ENCODE results near the gene SLCO3A1. TPM values are rescaled to one million over a fixed set of nuclear protein-coding genes. Genes with fewer than 3 reads are reported as not detected.
"Not testable (repeated sequence)": the region's sequence is repeated elsewhere in the genome, so short reads cannot be mapped to it uniquely, and the experiment has no call there.

The SLCO3A1 gene
- total RNA-seq, 1 experiment from 2014 or later, result under 0.01 TPM

DNA sequence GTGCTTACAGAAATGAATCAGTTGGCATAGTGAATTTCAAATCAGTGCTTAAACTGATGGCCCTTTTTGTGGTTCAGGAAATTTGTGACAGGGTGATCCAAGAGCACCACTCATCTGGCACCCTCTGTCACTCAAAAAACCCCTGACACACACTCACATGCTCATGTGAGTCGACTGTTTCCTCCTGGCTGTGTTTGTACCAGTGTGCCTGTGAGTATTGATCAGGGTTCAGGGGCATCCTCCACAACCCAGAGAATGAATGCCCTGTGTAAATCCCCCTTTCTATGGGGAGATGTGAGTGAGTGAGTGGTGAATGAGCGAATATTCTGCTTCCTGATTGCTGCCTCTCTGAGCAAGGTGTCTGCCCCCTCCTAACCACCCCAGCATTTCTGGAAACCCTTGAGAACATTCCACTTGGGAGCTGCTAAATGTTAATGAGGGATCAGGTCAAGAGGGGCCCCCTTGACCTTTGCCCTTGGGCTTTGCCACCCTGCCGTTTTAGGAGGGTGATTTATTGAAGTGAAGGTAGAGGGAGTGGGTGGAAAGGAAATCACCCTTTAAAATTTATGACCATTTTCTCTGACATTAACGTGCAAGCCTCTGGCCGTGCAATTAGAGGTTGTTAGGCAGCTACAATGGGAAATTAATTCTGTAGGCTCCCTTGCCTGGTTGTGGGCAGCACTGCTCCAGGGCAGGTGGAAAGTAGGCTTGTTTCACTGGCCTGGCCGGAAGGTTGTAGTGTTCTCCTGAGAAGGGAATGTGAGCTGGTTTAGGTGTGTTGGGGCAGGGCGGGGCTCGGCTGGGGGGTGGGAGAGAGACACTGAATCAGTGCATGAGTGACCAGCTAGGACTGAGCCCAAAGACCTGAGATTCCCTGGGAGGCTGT, 87.2 kb downstream of the SLCO3A1 start:
- no peak for DNase-seq (ENCODE audit: low read depth)

DNA sequence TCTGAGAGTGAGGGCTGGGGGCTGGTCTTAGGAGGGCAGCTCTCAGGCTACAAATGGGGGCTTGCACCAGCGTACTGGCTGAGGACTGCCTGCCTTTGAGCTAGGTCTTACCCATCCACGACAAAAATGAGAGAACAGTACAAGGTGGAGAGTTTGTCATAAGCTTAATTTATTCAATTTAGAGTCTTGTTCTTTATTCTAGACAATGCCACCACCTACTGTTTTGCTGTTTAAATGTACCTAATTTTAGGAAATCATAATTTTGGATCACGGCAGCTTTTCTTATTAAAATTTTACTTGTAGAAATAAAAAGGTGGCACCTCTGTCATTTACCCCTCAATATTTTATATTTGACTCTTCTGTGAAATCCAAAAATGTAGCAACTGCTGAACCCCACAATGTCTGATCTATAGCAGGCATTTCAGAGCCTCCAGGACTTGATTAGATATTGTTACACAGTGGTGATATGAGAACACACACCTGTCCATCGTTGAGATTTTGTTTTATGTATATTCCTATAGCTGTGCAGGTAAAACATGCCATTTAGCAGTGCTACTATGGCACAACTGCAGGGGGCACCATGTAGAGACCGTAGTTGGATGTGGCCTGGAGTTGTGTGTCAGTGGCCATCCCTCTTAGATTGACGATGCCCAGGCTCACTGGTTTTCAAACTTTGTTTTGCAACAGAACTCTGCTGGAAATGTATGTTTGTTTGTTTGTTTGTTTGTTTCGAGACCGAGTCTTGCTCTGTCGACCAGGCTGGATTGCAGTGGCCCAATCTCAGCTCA, 88.6 kb downstream of the SLCO3A1 start:
- no peak for DNase-seq (ENCODE audit: low read depth)

DNA sequence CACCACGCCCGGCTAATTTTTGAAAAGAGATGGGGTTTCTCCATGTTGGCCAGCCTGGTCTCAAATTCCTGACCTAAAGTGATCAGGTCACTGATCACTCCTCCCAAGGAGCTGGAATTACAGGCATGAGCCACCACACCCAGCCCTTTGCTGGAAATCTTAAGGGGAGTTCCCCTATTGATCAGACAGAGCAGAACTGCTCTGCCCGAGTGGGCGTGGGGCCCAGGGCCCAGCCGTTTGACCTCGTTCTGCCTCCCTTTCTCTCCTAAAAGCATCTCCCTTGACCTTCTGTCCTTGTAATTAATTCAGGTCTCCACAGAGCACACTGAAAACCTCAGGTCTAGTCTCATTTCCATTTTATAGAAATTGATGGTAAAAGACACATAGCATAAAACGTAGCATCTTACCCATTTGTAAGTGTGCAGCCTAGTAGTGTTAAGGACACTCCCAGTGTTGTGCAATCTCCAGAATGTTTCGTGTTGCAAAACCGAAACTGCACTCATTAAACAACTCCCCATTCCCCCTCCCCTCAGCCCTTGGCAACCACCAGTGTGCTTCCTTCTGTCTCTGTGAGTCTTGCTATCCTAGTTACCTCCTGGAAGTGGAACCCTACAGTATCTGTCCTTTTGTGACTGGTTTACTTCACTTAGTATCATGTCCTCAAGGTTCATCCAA, 89.3 kb downstream of the SLCO3A1 start:
- no peak for DNase-seq (ENCODE audit: low read depth)

DNA sequence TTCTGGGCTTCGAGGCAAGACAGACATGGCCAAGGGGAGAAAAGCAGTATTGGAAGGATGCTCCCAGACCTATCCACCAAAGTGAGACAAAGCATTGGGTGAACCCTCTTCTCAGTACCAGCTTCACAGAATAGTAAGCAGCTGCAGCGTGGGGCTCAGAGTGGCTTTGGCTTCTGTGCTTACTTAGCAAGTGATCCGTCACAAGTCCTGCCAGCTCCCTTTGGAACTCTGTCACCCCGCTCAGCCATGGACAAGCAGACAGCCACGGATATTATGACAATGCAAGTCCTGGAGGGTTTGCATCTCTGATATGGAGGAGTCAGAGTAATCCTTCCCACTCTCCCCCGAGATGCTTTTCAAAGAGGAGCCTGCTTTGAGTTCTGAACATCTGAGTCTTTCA, 90.8 kb downstream of the SLCO3A1 start:
- no peak for DNase-seq (ENCODE audit: low read depth)

DNA sequence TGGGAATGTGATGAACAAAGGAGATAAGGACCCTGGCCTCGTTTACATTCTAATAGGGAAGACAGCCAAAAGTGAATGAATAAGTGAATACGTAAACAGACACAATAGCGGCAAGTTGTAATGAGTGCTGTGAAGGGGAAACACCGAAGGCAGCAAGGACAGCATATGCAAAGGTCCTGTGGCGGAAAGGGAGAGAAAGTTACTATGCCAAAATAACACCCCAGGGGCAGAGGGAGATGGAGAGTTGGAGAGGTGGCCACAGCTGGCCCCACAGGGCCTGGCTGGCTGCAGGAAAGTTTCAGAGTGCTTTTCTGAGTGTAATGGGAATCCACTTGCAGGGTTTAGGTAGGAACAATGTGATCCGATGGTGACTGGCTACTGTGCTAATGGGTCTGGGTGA, 91.9 kb downstream of the SLCO3A1 start:
- no peak for DNase-seq (ENCODE audit: low read depth)

DNA sequence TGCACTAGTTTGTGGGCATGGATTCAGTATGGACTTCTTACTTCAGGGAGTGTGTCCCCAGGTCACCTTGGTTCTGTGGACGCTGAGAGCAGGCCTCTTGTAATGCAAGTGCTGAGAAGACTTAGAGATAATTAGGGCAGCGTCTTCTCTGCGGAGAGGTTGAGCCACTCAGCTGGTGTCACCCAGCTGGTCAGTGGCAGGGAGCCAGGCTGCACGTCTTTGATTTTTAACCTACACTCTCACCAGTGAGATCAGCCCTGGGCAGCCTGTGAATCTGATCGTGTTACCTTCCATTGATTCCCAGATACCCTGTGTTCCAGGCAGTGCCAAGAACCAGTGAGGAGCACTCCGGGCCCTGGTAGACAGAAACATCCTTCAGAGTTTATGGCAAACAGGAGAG, 92.6 kb downstream of the SLCO3A1 start:
- no peak for DNase-seq (ENCODE audit: low read depth)

DNA sequence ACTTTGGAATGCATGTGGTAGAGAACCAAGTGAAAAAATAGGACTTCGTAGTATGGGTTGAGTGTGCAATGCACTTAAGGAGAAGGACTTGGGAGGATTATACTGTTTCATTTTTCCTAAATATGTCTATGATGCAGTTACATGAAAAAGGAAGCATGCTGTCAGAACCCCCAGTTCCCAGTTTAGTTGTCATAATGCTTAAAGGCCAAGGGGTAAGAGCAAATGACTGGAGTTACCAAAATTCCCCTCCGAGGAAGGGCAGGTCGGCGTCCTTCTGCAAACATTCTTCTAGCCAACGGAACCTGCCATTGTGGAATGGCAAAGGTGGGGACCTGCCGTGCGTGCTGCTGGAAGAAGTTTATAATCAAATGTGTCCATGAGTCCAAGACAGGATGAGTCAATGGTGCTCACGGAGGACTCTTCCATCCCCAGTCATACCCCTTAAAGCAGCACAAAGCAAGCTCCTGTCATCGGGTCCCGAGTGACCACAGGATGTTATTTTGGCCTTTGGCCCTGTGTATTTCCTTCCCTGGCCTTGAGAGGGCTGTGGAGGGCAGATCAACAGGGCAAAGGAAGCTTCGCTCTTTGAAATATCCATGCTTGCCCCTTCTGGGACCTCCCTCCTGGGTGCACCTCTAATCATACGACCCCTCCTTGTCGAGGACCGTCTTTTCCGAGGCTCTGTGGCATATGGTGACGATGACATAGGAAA, 93.2 kb downstream of the SLCO3A1 start:
- DNase-seq (ENCODE audit: low read depth), result no peak

DNA sequence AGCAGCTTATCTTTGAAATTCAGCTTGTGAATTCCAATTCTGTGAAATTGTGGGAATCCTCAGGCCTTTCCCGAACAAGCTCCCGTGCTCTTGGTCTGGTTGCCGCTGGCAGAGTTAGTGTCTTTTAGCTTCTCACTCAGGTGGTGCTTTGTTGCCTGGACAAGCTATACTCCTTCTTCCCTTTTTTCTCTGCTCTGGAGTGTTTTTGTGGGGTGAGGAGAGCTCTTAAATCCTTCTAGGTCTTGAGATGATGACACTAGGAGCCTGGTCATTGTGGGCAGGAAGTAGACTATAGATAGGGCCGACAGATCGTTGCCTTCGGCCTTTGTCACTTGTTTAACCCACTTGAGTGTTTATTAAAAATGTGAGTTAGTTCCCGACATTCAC, 93.8 kb downstream of the SLCO3A1 start:
- DNase-seq (ENCODE audit: low read depth), result no peak

DNA sequence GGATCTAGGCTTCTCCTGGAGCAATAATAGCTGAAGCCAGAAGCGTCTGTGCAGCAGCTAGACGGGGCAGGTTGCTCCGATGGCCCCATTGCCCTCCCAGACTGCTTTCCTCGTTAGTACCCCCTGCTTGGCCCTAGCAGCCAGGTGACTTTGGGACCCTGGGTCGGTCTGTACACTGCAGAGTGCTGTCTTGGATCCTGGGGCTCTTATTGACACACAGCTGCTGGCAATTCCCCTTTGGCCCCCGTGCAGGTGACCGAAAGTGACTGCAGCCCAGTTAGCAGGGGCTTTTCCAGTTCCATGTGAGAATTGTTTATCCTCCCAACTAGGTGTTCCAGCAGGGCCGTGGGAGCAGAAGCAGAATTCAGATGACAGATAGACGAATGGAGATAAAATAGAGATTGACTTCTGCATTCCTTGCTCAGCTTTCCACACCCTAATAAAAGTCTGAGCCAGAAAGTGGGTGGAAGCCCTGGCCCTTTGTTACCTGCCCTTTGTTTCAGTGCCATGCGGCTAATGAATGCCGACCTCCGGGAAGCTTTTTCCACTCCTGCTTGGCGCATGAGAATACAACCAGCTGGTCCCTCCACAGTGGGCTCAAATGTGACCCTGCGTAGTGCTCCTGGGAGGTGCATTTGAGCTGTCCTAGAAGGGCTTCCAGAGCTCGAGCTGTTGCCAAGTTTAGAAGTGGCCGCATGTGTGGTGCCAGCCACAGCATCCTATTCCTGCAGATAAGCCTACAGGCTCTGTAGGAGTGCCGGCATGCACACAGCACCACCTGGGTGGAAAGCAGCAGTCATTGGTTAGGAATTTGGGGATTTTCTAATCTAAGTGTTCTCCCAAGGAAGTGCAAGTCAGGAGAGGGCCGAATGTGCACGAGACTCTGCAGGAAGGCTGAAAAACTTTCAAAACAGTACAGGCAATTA, 94.4 kb downstream of the SLCO3A1 start:
- DNase-seq (ENCODE audit: low read depth), result no peak

DNA sequence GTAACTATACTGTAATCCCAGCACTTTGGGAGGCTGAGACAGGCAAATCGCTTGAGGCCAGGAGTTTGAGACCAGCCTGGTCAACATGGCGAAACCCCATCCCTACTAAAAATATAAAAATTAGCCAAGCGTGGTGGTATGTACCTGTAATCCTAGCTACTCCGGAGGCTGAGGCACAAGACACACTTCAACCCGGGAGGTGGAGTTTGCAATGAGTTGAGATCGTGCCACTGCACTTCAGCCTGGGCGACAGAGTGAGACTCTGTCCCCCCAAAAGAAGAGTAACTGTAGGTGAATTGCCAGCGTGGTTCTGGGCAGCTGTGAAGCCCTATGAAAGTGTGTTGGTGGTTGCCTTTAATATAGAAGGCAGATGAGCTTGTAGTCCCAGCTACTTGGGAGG, 95.9 kb downstream of the SLCO3A1 start:
- DNase-seq (ENCODE audit: low read depth), result no peak

DNA sequence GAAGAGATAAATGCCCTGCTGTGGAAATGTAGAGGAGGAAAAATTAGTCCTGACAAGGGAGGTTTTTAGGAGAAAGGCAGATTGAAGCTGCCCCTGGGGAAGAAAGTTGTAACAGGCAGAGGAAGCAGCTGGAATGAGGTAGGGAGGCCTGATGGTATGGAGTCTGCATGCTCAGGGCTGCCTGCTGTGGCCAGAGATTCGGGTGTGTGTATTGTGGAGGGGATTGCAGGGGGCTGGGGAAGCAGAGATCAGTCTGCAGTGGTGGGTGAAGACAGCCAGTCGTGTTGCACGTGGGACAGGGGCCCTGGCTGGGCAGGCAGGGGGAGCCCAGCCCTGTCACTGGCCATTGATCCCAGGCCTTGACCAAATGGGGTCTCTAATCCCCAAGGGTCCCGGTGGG, 96.5 kb downstream of the SLCO3A1 start:
- no peak for DNase-seq (ENCODE audit: low read depth)

DNA sequence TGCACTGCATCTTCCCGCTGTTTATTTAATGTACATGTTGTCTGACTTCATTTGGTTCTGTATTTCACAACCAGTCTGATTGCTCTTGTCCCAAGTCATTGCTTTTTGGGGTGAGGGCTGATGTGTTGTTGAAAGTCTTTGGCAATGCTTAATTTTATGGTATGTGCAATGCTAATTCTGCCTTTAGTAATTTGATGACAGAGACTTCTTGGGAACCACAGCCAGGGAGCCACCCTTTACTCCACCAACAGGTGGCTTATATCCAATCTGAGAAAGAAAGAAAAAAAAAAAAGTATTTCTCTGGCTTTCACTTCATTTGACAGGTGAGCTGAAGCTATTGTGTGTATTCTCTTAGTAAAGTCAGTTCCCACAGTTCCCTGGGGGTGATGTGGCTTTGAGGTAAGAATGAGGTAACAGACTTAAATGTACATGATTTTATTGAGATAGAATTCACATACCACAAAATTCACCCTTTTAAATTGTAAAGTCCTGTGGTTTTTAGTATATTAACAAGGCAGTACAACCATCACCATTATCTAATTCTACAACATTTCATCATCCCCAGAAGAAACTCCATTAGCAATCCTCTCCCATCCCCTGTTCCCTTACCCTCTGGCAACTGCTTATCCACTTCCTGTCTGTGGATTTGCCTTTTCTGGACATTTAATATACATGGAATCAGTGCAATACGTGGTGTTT, 97.3 kb downstream of the SLCO3A1 start:
- no peak for DNase-seq (ENCODE audit: low read depth)

DNA sequence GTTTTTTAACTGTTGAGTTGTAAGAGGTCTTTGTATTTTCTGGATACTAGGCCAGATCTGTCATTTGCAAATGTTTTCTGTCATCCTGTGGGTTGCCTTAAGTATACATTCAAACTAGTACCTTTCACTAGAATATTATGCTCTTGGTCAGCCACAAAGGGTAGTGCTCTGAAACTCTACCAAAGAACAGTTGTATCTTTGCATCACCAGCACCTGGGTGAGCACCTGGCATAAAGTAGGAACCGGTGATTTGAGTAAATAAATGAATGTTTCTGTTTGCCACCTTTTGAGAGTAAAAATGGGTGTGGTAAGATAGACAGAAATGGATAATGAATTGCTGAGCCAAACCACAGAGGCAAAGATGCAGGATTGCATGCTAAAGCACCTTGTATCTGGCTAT, 98.7 kb downstream of the SLCO3A1 start:
- DNase-seq (ENCODE audit: low read depth), result no peak

DNA sequence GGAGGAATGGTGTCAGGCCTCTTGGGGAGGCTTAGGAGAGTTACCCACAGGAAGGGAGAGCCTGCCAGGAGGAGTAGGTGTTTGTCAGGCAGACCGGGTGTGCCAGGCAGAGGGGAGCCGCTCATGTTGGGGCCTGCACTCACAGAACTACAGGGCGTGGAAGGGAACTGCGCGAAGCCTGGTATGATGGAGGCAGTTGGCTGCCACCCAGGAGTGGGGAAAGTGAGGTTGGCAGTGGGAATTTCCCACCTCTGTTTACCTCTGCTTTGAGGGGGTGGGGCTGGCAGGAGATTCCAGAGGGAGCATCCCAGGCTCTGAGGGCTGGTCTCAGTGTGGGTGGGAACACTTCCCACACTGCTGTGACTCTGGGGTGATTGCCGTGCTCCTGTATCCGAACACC, 99.9 kb downstream of the SLCO3A1 start:
- DNase-seq (ENCODE audit: low read depth), result no peak

DNA sequence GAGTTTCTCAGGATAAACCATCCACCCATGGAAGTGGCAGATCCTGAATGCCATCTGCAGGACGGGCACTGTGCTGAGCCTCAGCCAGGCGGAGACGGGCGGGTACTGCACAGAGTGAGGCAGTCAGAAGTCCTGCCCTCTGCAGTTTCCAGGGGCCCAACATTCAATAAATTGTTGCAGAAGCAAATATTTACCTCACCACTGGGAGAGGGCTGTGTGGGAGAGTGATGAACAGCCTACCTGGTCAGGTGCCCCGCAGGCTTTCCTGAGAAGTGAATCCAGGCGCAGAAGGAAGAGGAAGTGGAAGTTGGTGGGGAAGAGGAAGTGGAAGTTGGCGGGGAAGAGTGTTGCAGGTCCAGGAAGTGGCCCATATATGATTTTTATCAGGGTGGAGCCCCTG, 100.8 kb downstream of the SLCO3A1 start:
- no peak for DNase-seq (ENCODE audit: low read depth)

DNA sequence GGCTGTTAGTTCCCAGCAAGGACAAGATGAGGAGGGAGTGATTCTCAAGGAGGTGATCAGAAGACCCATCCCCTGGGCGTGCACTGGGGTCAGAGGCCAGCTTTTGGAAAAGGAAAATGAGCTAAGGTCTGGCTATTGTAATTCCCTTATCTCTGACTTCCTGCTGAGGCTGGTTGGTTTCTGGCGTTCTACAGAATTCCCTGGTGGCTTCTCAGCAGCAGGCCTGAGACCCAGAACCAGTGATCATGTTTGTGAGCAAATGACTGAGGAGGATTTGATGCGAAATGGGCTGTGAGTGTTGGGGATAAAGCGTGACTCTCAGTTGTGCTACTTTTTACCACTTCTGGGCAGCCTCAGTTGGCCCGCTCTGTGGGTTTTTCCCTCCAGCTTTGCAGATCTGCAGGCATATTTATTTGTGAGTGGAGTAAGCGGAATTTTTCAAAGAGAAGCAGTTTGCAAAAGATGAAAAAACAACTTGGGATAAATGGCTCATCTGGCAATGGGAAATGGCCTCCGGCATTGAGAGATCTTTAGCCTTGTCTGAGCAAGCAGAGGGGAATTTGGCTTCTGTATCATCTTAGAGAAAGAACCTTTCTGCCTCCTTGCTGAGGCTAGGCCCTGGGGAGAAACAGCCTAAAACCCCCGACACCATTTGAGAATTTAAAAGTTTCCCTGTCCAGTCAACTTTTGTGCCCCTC, 102.7 kb downstream of the SLCO3A1 start:
- DNase-seq (ENCODE audit: low read depth), result no peak

DNA sequence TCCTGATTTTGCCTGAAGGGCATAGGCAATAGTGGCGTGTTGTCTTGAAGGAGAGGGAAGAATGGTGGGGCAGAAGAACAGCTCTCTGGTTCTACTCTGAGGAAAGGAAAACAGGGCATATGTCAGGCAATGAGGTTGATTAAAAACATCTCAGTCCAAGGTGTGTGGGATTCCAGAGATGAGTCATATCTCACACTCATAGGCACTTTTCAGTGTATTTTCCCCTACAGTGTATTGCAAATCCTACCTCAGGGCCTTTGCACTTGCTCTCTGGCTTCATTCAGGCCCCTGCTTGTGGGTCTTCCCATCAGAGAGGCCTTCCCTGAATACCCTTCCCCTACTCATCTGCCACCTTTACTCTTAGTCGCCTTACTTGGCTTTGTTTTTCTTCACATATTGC, 107.8 kb downstream of the SLCO3A1 start:
- no peak for DNase-seq (ENCODE audit: low read depth)

DNA sequence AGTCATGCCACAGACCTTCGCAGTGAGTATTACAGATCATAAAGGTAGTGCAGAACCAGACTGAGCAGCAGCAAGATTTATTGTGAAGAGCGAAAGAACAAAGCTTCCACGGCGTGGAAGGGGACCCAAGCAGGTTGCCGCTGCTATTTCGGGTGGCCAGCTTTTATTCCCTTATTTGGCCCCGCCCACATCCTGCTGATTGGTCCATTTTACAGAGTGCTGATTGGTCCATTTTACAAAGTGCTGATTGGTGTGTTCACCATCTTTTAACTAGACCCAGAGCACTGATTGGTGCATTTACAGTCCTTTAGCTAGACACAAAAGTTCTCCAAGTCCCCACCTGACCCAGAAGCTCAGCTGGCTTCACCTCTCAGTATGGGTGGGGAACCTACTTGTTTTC, 110.2 kb downstream of the SLCO3A1 start:
- DNase-seq (ENCODE audit: low read depth), result not testable (repeated sequence)

DNA sequence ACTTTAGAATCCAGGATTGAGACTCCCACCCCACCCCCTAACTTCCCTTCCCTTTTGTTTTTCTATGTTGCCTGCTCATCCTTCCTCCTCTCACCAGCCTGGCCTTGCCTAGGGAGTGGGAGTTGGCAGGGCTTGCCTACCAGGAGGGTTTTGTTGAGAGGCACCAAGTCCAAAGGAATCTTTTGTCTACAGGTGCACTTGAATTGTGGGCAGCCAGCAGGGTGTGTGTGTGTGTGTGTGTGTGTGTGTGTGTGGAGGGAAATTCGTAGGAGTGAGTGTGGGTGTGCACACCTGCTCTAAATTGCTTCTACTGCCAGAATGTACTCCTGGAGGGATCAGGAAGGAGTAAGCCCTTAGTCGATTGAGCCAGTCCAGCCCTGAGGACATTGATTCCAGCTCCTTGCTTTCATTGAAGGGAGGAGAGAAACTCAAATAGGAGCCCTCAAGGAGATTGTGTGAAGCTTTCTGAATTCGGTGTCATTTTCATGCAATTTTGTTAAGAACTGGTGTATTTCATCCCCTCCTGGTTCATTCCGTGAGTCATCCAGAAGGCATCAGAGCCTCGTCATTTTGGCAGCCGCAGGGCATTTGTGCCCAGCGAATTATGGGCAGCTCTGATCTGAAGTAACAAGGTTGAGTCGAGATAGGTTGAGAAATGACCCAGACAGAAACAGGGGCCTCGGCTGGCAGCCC, 112.1 kb downstream of the SLCO3A1 start:
- no peak for DNase-seq (ENCODE audit: low read depth)
